CD4-positive, alpha-beta T cell treated with Interferon gamma for 1 hour (primary cell): ENCODE measurements around the gene PROCA1.
"Not testable (repeated sequence)": the region's sequence is repeated elsewhere in the genome, so short reads cannot be mapped to it uniquely, and the experiment has no call there.

ENCODE experiments used
- DNase-seq: peaks from one replicate; pipeline ENCODE4 v3.0.0-alpha.2; 2020

PROCA1 gene

DNA sequence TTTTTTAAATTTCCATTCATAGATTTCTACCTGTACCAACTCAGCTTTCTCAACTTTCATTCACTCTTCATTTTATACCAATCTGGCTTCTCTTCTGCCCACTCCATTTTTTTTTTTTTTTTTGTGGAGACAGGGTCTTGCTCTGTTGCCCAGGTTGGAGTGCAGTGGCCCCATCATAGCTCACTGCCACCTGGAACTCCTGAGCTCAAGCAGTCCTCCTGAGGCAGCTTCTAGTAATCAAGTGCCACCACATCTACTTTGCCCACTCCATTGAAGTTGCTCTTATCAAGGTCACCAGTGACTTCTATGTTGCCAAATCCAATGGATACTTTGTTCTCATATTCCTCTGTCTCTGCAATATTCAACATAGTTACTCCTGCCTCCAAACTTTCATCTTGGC, 48.0 kb downstream of the PROCA1 start:
- no peak for DNase-seq

DNA sequence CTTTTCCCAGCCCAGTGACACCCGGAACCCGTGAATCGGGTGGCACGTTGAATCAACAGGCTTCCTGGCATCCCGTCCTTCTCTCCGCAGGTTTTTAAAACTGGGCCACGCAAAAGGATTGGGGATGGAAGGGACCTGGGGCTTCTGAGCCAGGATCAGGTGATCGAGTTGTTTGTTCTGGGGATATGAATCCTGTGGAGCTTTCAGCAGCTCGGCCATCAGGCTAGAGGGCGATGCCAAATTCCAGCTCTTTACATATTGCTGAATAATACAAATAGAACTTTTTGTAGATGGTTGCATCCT, 49.2 kb downstream of the PROCA1 start:
- no peak for DNase-seq

DNA sequence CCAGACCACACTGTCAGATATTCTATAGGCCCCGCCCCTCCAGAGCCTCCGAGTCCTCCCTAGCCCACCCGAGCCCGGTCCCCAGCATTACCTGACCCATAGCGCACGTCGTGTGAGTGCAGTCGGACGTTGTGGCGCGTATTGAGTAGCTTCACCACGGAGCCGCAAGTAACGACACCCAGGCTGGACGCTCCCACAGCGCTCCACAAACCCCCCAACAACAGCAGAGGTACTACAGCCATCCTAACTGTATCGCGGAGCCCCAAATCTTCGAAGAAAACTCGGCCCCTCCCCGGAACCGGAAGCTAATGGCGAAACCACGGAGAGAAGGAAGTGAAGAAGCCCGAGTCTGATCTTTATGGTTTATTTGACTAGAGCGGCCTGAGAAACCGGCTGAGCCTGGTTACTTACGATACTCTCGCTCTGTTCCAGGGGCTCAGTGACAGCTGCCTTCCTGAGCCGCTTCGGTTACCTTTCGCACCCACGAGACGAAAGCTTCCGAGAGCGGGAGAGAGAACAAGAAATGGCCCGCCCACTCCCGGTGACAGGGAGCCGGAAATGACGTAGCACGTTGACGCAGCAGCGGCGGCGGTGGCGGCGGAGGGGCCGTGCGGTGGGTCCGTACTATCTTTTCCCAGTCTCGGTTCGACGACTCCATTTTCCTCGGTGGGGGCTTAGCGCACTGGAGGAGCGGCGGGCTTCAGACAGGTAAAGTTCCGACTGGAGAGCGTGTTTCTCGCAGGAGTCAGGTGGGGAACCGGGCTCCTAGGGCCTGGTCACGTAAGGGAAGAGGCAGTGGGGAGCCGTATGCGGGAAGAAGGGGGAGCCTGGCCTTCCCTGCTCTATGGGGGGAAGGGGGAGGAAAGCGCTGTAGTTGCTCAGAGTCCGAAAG, 49.8 kb downstream of the PROCA1 start, which contains the start of the genes SDF2 and SUPT6H:
Gene SDF2, minus strand, starts transcription at position 272 of the 892 bp plus-strand sequence. Its CDS starts 30 bp downstream, at position 242.
Gene SUPT6H, plus strand, starts transcription at position 571 of the 892 bp plus-strand sequence. CDS start 11,197 bp downstream, outside the sequence.
- peak; percentile 89 for DNase-seq

- not testable (repeated sequence) for DNase-seq
These were observed 52.2 kb downstream of the PROCA1 start for GRCh38 chr17:28659497-28659881.

DNA sequence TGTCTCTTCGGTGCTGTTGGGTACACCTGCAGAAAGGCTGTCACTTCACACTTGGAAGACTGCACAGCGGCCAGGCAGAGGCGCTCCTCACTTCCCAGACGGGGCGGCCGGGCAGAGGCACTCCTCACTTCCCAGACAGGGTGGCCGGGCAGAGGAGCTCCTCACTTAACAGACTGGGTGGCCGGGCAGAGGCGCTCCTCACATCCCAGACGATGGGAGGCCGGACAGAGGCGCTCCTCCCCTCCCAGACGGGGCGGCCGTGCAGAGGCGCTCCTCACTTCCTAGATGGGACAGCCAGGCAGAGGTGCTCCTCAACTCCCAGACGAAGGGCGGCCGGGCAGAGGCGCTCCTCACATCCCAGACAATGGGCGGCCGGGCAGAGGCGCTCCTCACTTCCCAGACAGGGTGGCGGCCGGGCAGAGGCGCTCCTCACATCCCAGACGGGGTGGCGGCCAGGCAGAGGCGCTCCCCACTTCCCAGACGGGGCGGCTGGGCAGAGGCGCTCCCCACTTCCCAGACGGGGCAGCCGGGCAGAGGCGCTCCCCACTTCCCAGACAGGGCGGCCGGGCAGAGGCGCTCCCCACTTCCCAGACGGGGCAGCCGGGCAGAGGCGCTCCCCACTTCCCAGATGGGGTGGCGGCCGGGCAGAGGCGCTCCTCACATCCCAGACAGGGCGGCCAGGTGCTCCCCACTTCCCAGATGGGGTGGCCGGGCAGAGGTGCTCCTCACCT, 52.8 kb downstream of the PROCA1 start:
- not testable (repeated sequence) for DNase-seq

DNA sequence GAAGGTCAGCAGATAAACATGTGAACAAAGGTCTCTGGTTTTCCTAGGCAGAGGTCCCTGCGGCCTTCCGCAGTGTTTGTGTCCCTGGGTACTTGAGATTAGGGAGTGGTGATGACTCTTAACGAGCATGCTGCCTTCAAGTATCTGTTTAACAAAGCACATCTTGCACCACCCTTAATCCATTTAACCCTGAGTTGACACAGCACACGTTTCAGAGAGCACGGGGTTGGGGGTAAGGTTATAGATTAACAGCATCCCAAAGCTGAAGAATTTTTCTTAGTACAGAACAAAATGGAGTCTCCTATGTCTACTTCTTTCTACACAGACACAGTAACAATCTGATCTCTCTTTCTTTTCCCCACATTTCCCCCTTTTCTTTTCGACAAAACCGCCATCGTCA, 53.3 kb downstream of the PROCA1 start:
- not testable (repeated sequence) for DNase-seq

DNA sequence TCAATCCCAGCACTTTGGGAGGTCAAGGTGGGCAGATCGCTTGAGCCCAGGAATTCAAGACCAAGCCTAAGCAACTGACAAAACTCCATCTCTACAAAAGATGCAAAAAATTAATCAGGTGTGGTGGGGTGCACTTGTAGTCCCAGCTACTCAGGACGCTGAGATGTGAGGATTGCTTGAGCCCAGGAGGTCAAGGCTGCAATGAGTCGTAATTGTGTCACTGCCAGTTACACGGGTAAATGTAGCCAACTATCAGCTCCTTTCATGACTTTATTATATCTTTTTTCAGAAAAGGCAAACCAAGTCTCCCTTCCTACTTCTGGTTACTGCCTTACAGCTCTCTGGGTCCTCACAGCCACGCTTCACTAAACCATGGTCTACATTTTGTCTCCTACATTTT, 53.9 kb downstream of the PROCA1 start:
- DNase-seq: no peak

DNA sequence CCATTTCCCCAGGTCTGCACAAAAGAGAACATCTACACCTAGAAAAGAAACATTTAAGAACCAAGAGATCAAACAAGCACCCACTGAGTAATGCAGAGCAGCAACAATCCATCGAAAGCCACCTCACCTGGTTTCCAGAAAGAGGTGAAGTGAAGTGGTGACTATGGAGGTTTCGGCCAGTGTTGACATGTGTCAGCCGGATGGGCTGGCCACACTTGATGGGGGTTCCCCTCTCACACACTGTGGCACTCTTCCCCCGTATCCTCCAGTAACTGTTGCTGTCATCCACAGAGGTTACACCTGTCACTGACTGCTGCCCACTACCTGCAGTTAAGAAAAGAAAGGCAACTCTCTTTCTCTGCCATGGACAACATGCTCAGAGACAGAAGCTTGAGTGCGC, 56.5 kb downstream of the PROCA1 start:
- no peak for DNase-seq
